GM12873 (cell line): ENCODE data around the gene PEMT.

Experiments
- CTCF ChIP-seq: IDR thresholded peaks from 2 replicates; pipeline ENCODE4 v1.5.1; 2012; ENCODE audit warnings: low read depth, mild to moderate bottlenecking, moderate library complexity, low read length, control low read depth; ENCODE audit not compliant: insufficient read depth; ENCODE audit errors: missing control alignments

Gene PEMT

GRCh38 chr17:17484451-17484899 lies 107.0 kb downstream of the PEMT start:
- no peak for TF ChIP-seq CTCF

- no peak for TF ChIP-seq CTCF
Measured at GRCh38 chr17:17481860-17482259, 109.6 kb downstream of the PEMT start.

- TF ChIP-seq CTCF = no peak
Measured at GRCh38 chr17:17480593-17481148, 110.8 kb downstream of the PEMT start.

GRCh38 chr17:17479209-17479608 lies 112.3 kb downstream of the PEMT start:
- TF ChIP-seq CTCF = no peak

- TF ChIP-seq CTCF = no peak
Measured at GRCh38 chr17:17476865-17477467, 114.5 kb downstream of the PEMT start, which contains the start of gene MED9. TSS of gene MED9 (plus strand) at chr17:17477000. CDS start at chr17:17477042, 42 bp downstream.

GRCh38 chr17:17474341-17474740 lies 117.2 kb downstream of the PEMT start:
- TF ChIP-seq CTCF = no peak

- no peak for TF ChIP-seq CTCF
Measured at GRCh38 chr17:17472333-17472920, 119.1 kb downstream of the PEMT start.
